DND-41 (cell line): ENCODE data around the gene NDUFS6.

Experiments used
- EZH2 ChIP-seq: IDR thresholded peaks from 3 replicates; pipeline ENCODE4 v1.6.1; 2012; ENCODE audit warnings: borderline replicate concordance, low read depth, mild to moderate bottlenecking, moderate library complexity, low read length, inconsistent platforms; ENCODE audit not compliant: severe bottlenecking
- TF ChIP-seq, protein P1 (sequence below): IDR thresholded peaks from 2 replicates; pipeline ENCODE4 v1.5.1; 2012; ENCODE audit warnings: borderline replicate concordance, low read length, moderate library complexity, mild to moderate bottlenecking; ENCODE audit not compliant: poor library complexity, severe bottlenecking; ENCODE audit errors: extremely low read depth

- TF ChIP-seq, protein P1, sequence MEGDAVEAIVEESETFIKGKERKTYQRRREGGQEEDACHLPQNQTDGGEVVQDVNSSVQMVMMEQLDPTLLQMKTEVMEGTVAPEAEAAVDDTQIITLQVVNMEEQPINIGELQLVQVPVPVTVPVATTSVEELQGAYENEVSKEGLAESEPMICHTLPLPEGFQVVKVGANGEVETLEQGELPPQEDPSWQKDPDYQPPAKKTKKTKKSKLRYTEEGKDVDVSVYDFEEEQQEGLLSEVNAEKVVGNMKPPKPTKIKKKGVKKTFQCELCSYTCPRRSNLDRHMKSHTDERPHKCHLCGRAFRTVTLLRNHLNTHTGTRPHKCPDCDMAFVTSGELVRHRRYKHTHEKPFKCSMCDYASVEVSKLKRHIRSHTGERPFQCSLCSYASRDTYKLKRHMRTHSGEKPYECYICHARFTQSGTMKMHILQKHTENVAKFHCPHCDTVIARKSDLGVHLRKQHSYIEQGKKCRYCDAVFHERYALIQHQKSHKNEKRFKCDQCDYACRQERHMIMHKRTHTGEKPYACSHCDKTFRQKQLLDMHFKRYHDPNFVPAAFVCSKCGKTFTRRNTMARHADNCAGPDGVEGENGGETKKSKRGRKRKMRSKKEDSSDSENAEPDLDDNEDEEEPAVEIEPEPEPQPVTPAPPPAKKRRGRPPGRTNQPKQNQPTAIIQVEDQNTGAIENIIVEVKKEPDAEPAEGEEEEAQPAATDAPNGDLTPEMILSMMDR: no peak
- no peak for TF ChIP-seq EZH2
These were observed 44.7 kb upstream of the NDUFS6 start for GRCh38 chr5:1756481-1756880.
